Activated T-helper 2 cell treated with anti-CD3 and anti-CD28 coated beads, Interferon-gamma antibody, Interleukin-2, Interleukin-4, amounts not matched to agents 10 μg/mL and 5 μg/mL and 100 μg/mL, durations not matched to agents 14 hours and 24 hours and 36 hours (primary cell): ENCODE data around the gene CTNNA2. TPM values are rescaled to one million over a fixed set of nuclear protein-coding genes. Genes with fewer than 3 reads are reported as not detected.
"Not testable (repeated sequence)": the region's sequence is repeated elsewhere in the genome, so short reads cannot be mapped to it uniquely, and the experiment has no call there.

Source experiments
- DNase-seq: peaks from one replicate; pipeline ENCODE4 v3.0.0; 2021; ENCODE audit warnings: low spot score
- H3K27ac Mint-ChIP-seq: one replicate; pipeline ENCODE4 v1.8.0; 2021; ENCODE audit warnings: mixed read lengths
- H3K27me3 Mint-ChIP-seq: one replicate; pipeline ENCODE4 v1.8.0; 2021; ENCODE audit warnings: low read depth, mixed read lengths
- H3K36me3 Mint-ChIP-seq: one replicate; pipeline ENCODE4 v1.8.0; 2021; ENCODE audit warnings: low read depth, mixed read lengths
- H3K4me1 Mint-ChIP-seq: one replicate; pipeline ENCODE4 v1.8.0; 2021; ENCODE audit warnings: low read depth, mixed read lengths
- H3K4me3 Mint-ChIP-seq: one replicate; pipeline ENCODE4 v1.8.0; 2021; ENCODE audit warnings: low read depth, mild to moderate bottlenecking, moderate library complexity, mixed read lengths
- H3K9me3 Mint-ChIP-seq: one replicate; pipeline ENCODE4 v1.8.0; 2021; ENCODE audit warnings: mixed read lengths
- intact Hi-C: fragments of 100-400 bp; cut with micrococcal nuclease; formaldehyde crosslinking; loops from one replicate; pipeline ENCODE4 v1.15.1; 2023
- total RNA-seq: library from RNA; stranded (reverse); gene quantifications from 2 replicates; pipeline ENCODE4 v1.2.3, GENCODE V29; 2022

CTNNA2 gene
- total RNA-seq, 1 donor from 2014 or later = not detected

DNA sequence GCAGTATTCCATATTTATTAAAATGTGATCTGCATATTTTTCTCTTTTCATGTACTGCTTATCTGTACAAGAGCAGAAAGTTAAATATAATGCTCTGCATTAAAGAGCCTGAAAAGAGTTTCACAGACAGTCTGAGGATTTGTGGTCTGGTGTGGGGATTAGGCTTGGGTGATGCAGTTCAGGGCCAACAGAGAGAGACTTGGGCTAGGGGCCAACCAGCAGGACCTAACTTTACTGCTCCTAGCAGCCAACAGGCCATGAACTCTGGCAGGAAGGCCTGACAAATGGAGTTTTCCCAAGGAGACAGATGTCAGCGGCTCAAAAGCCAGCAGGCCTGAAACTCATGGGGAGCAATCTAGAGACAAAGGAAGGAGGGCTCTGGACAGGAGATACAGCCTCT lies 622.1 kb downstream of the CTNNA2 start:
- H3K27ac Mint-ChIP-seq = no peak overlapping the region
- intact Hi-C loops = no loop called here
- H3K4me3 Mint-ChIP-seq = no peak overlapping the region
- no peaks in the 10 kb centered on the region for H3K4me1 Mint-ChIP-seq
- peaks cover 19% of the 10 kb centered on the region for H3K9me3 Mint-ChIP-seq
- H3K27me3 Mint-ChIP-seq = no peaks in the 10 kb centered on the region
- H3K36me3 Mint-ChIP-seq = no peaks in the 10 kb centered on the region
- DNase-seq = no peak

DNA sequence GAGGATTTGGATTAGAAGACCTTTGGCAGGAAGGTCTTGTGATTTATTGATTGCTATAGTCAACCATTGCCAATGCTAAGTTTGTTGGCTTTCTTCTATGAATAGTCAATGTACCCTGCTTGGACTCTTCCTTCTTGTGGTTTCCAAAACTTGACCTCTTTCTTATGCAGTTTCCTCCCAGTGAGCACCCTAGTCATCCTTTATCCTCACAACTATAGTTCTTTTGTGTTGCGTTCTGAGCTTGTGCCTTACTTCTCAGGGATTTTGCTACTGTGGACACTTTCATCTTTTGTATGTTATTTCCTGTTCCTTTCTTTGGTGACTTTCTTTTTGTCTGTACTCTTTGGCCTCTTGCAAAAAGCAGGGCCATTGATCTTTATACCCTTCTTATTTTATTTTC lies 623.5 kb downstream of the CTNNA2 start:
- H3K4me1 Mint-ChIP-seq = no peaks in the 10 kb centered on the region
- H3K36me3 Mint-ChIP-seq = no peaks in the 10 kb centered on the region
- no peaks in the 10 kb centered on the region for H3K27me3 Mint-ChIP-seq
- H3K4me3 Mint-ChIP-seq = no peak overlapping the region
- DNase-seq = no peak
- intact Hi-C loops = no loop called here
- peaks cover 19% of the 10 kb centered on the region for H3K9me3 Mint-ChIP-seq
- H3K27ac Mint-ChIP-seq = no peak overlapping the region

DNA sequence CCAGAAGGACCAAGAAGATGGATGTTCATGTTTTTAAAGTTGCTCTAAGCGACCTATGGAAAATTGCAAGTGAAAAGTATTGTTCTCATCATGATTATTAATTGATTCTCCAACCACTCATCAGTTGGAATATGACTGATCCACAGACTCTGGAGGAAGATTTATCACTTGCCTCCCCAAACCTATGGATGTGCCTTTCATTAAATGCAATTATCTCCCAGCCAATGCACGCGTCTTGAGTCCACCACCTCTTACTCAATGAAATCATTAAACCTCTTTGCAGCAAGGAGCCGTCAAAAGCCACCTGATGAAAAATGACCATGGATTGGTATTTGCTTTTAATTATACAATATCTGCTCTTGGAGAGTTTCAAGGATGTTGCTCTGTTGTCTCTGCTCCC lies 626.1 kb downstream of the CTNNA2 start:
- Mint-ChIP-seq H3K4me3 (no peak overlapping the region), H3K9me3 (peaks cover 16% of the 10 kb centered on the region), H3K4me1 (no peaks in the 10 kb centered on the region), H3K27ac (no peak overlapping the region), H3K36me3 (no peaks in the 10 kb centered on the region), H3K27me3 (no peaks in the 10 kb centered on the region)
- DNase-seq = no peak
- intact Hi-C loops = no loop called here

- no peaks in the 10 kb centered on the region for H3K4me1 Mint-ChIP-seq
These were observed 628.3 kb downstream of the CTNNA2 start for GRCh38 chr2:80141007-80141726.

DNA sequence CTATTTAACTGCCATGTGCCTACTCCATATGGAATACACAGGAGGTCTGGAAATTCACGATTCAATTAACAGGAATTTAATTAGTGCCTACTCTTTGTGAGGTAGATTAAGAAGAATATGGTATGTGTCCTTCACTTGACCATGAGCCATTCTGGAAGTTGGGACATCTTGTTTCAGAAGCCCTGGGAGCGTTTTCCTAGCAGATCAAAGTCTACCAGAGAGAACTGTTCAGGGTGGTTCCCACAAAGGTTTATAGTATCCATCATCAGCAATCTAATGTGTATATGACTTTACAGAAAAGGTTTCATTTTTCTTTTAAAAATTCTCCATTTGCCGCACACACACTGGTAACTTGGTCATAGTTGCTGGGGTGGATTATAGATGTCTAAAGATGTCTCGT lies 632.6 kb downstream of the CTNNA2 start:
- intact Hi-C loops = no loop called here
- Mint-ChIP-seq H3K27ac (no peak overlapping the region), H3K9me3 (peaks cover 3% of the 10 kb centered on the region), H3K4me3 (no peak overlapping the region), H3K4me1 (no peaks in the 10 kb centered on the region), H3K36me3 (no peaks in the 10 kb centered on the region), H3K27me3 (no peaks in the 10 kb centered on the region)
- DNase-seq = no peak

More at GRCh38 chr2:80141007-80141726, 628.3 kb downstream of the CTNNA2 start:
- no peak overlapping the region for H3K27ac Mint-ChIP-seq
- H3K36me3 Mint-ChIP-seq = no peaks in the 10 kb centered on the region
- DNase-seq = no peak
- H3K9me3 Mint-ChIP-seq = peaks cover 12% of the 10 kb centered on the region
- H3K4me3 Mint-ChIP-seq = no peak overlapping the region
- intact Hi-C loops = no loop called here
- no peaks in the 10 kb centered on the region for H3K27me3 Mint-ChIP-seq

- H3K36me3 Mint-ChIP-seq, H3K4me1 Mint-ChIP-seq, H3K27me3 Mint-ChIP-seq, DNase-seq, H3K27ac Mint-ChIP-seq, H3K9me3 Mint-ChIP-seq, H3K4me3 Mint-ChIP-seq, intact Hi-C loops: not testable (repeated sequence)
These were observed 633.9 kb downstream of the CTNNA2 start for GRCh38 chr2:80146757-80147156.

DNA sequence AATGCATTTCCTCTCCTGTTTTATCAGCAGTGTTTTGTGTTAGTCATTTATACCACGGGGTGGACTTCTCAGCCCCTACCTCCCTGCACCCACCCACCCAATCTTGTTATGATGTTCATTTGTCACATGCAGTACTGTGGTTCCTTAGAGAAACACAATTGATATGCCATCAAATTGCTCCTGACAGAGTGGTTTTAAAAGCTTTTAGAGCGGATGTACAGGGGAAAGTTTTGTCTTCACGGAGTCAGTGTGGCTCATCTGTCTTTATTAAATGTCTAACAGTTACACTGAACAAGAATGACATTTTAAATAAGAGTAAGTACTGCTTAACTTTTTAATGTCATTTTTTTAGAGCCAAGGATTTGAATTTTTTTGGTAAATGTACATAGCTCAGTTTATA lies 634.8 kb downstream of the CTNNA2 start:
- intact Hi-C loops = no loop called here
- Mint-ChIP-seq H3K4me1 (no peaks in the 10 kb centered on the region), H3K36me3 (no peaks in the 10 kb centered on the region), H3K9me3 (peaks cover 3% of the 10 kb centered on the region), H3K27me3 (no peaks in the 10 kb centered on the region), H3K27ac (no peak overlapping the region), H3K4me3 (no peak overlapping the region)
- no peak for DNase-seq

DNA sequence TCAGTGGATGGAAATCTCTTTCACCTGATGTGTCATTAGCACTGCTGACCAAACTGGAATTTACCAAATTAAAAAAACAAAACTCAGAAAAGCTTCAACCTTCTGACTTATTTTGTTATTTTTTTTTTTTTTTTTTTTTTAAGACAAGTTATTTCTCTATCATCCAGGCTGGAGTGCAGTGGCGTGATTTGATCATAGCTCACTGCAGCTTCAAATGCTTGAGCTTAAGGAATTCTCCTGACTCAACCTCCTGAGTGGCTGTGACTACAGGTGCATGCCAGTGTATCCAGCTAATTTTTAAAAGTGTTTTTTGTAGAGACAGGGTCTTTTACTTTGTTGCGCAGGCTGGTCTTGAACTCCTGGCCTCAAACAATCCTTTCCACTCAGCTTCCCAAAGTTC lies 636.1 kb downstream of the CTNNA2 start:
- Mint-ChIP-seq H3K9me3 (peaks cover 3% of the 10 kb centered on the region), H3K4me1 (no peaks in the 10 kb centered on the region), H3K27me3 (no peaks in the 10 kb centered on the region), H3K4me3 (no peak overlapping the region), H3K27ac (no peak overlapping the region), H3K36me3 (no peaks in the 10 kb centered on the region)
- intact Hi-C loops = no loop called here
- DNase-seq = no peak

GRCh38 chr2:80149991-80150390 lies 637.1 kb downstream of the CTNNA2 start:
- H3K27me3 Mint-ChIP-seq = no peaks in the 10 kb centered on the region
- H3K27ac Mint-ChIP-seq = no peak overlapping the region
- H3K36me3 Mint-ChIP-seq = no peaks in the 10 kb centered on the region
- no peak for DNase-seq
- intact Hi-C loops = no loop called here
- no peaks in the 10 kb centered on the region for H3K4me1 Mint-ChIP-seq
- H3K9me3 Mint-ChIP-seq = peaks cover 3% of the 10 kb centered on the region
- no peak overlapping the region for H3K4me3 Mint-ChIP-seq

- no peaks in the 10 kb centered on the region for H3K36me3 Mint-ChIP-seq
These were observed 638.4 kb downstream of the CTNNA2 start for GRCh38 chr2:80151248-80151647.

GRCh38 chr2:80151651-80152050 lies 638.8 kb downstream of the CTNNA2 start:
- H3K27ac Mint-ChIP-seq = no peak overlapping the region
- intact Hi-C loops = no loop called here
- H3K36me3 Mint-ChIP-seq = no peaks in the 10 kb centered on the region
- H3K9me3 Mint-ChIP-seq = no peaks in the 10 kb centered on the region
- no peaks in the 10 kb centered on the region for H3K27me3 Mint-ChIP-seq
- DNase-seq = no peak
- no peak overlapping the region for H3K4me3 Mint-ChIP-seq
- no peaks in the 10 kb centered on the region for H3K4me1 Mint-ChIP-seq

More at GRCh38 chr2:80151248-80151647, 638.4 kb downstream of the CTNNA2 start:
- Mint-ChIP-seq H3K9me3 (peaks cover 2% of the 10 kb centered on the region), H3K27ac (no peak overlapping the region), H3K4me1 (no peaks in the 10 kb centered on the region), H3K27me3 (no peaks in the 10 kb centered on the region), H3K4me3 (no peak overlapping the region)
- no peak for DNase-seq
- intact Hi-C loops = no loop called here

- intact Hi-C loops = no loop called here
- DNase-seq = no peak
- Mint-ChIP-seq H3K4me1 (no peaks in the 10 kb centered on the region), H3K27me3 (no peaks in the 10 kb centered on the region), H3K27ac (no peak overlapping the region), H3K4me3 (no peak overlapping the region), H3K9me3 (peaks cover 4% of the 10 kb centered on the region), H3K36me3 (no peaks in the 10 kb centered on the region)
These were observed 640.3 kb downstream of the CTNNA2 start for GRCh38 chr2:80153151-80153550.

GRCh38 chr2:80153768-80154167 lies 640.9 kb downstream of the CTNNA2 start:
- Mint-ChIP-seq H3K27ac (no peak overlapping the region), H3K27me3 (no peaks in the 10 kb centered on the region), H3K4me1 (no peaks in the 10 kb centered on the region), H3K36me3 (no peaks in the 10 kb centered on the region), H3K9me3 (peaks cover 4% of the 10 kb centered on the region), H3K4me3 (no peak overlapping the region)
- no peak for DNase-seq
- intact Hi-C loops = no loop called here
